ENCODE results near the gene LGALS8. TPM values are rescaled to one million over a fixed set of nuclear protein-coding genes. Genes with fewer than 3 reads are reported as not detected.

LGALS8 gene
- polyA plus RNA-seq, 1 donor (not counting 4 experiments of a cell fraction or from before 2014, with no cell fraction given) = 75.2 TPM

- Histone ChIP-seq H3K9me1 (ENCODE audit: control insufficient read depth, extremely low read depth, insufficient read depth, low read length) (no peaks in the 10 kb centered on the region), H3K9ac (ENCODE audit: control insufficient read depth, extremely low read depth, insufficient read depth, low read length) (no peak overlapping the region), H3K27me3 (ENCODE audit: control insufficient read depth, extremely low read depth, insufficient read depth, low read length) (no peaks in the 10 kb centered on the region), H3K4me1 (ENCODE audit: control insufficient read depth, extremely low read depth, insufficient read depth, low read length) (peaks cover 2% of the 10 kb centered on the region), H3K36me3 (ENCODE audit: control insufficient read depth in 2 of 2, extremely low read depth in 1 of 2, insufficient read depth in 2 of 2, low read length in 2 of 2) (no peaks in the 10 kb centered on the region), H3K79me2 (ENCODE audit: control insufficient read depth, insufficient read depth, low read length) (no peaks in the 10 kb centered on the region), H3K4me3 (ENCODE audit: control insufficient read depth in 2 of 3, extremely low read depth in 1 of 3, insufficient read depth in 2 of 3, low read depth in 1 of 3, low read length in 3 of 3) (no peak overlapping the region), H2AFZ (ENCODE audit: control insufficient read depth, low read length) (no peak overlapping the region), H3K4me2 (ENCODE audit: control insufficient read depth, extremely low read depth, insufficient read depth, low read depth, low read length) (no peak overlapping the region), H3K27ac (ENCODE audit: control insufficient read depth, insufficient read depth, low read length) (no peak overlapping the region), H3K9me3 (ENCODE audit: control insufficient read depth, low read depth, low read length) (no peaks in the 10 kb centered on the region), H4K20me1 (ENCODE audit: control insufficient read depth, extremely low read depth, insufficient read depth, low read length) (no peaks in the 10 kb centered on the region)
- DNase-seq (ENCODE audit: low read depth, low spot score) (no peak), FAIRE-seq (no peak)
- dilution Hi-C loops (cut with MboI; ENCODE audit: extremely low pct_ligation_motif_present, low sequenced_read_pairs) = no loop called here
- TF ChIP-seq EZH2 (IDR thresholded peaks at IDR 0.05; ENCODE audit: low read length) = no peak
- TF ChIP-seq CTCF (optimal IDR thresholded peaks at IDR 0.05 in 1 of 3, IDR thresholded peaks at IDR 0.05 in 1 of 3, conservative IDR thresholded peaks at IDR 0.05 in 1 of 3; ENCODE audit: extremely low read depth in 1 of 3, insufficient read depth in 2 of 3, low read length in 3 of 3) = no peak
Observed at GRCh38 chr1:236511735-236512418, 11.9 kb upstream of the LGALS8 start.

GRCh38 chr1:236514703-236515442 is 8.9 kb upstream of the LGALS8 start:
- Histone ChIP-seq H3K9ac (ENCODE audit: control insufficient read depth, extremely low read depth, insufficient read depth, low read length) (no peak overlapping the region), H3K27ac (ENCODE audit: control insufficient read depth, insufficient read depth, low read length) (no peak overlapping the region), H3K79me2 (ENCODE audit: control insufficient read depth, insufficient read depth, low read length) (no peaks in the 10 kb centered on the region), H3K9me3 (ENCODE audit: control insufficient read depth, low read depth, low read length) (no peaks in the 10 kb centered on the region), H3K4me1 (ENCODE audit: control insufficient read depth, extremely low read depth, insufficient read depth, low read length) (peaks cover 14% of the 10 kb centered on the region), H3K4me2 (ENCODE audit: control insufficient read depth, extremely low read depth, insufficient read depth, low read depth, low read length) (no peak overlapping the region), H2AFZ (ENCODE audit: control insufficient read depth, low read length) (peak overlapping the region; percentile 35), H4K20me1 (ENCODE audit: control insufficient read depth, extremely low read depth, insufficient read depth, low read length) (no peaks in the 10 kb centered on the region), H3K4me3 (ENCODE audit: control insufficient read depth in 2 of 3, extremely low read depth in 1 of 3, insufficient read depth in 2 of 3, low read depth in 1 of 3, low read length in 3 of 3) (no peak overlapping the region), H3K36me3 (ENCODE audit: control insufficient read depth in 2 of 2, extremely low read depth in 1 of 2, insufficient read depth in 2 of 2, low read length in 2 of 2) (no peaks in the 10 kb centered on the region), H3K27me3 (ENCODE audit: control insufficient read depth, extremely low read depth, insufficient read depth, low read length) (no peaks in the 10 kb centered on the region), H3K9me1 (ENCODE audit: control insufficient read depth, extremely low read depth, insufficient read depth, low read length) (no peaks in the 10 kb centered on the region)
- TF ChIP-seq CTCF (optimal IDR thresholded peaks at IDR 0.05 in 1 of 3, IDR thresholded peaks at IDR 0.05 in 1 of 3, conservative IDR thresholded peaks at IDR 0.05 in 1 of 3; ENCODE audit: extremely low read depth in 1 of 3, insufficient read depth in 2 of 3, low read length in 3 of 3) (no peak), EZH2 (IDR thresholded peaks at IDR 0.05; ENCODE audit: low read length) (no peak)
- FAIRE-seq (no peak), DNase-seq (ENCODE audit: low read depth, low spot score) (no peak)
- dilution Hi-C loops (cut with MboI; ENCODE audit: extremely low pct_ligation_motif_present, low sequenced_read_pairs) = no loop called here
